Measurements from ENCODE around the gene PDZD8.

PDZD8 gene

GRCh38 chr10:117364110-117364960, 10.9 kb downstream of the PDZD8 start:
- Histone ChIP-seq H3K27ac (ENCODE audit: low read depth, low read length, poor library complexity, severe bottlenecking) (peak overlapping the region; percentile 37), H3K9ac (ENCODE audit: low read length) (no peak overlapping the region), H3K4me2 (ENCODE audit: low read length) (no peak overlapping the region), H3K4me3 (ENCODE audit: low read depth, low read length, poor library complexity, severe bottlenecking) (no peak overlapping the region), H3K4me1 (ENCODE audit: insufficient read depth, low read length, severe bottlenecking) (peaks cover 51% of the 10 kb centered on the region), H4K20me1 (ENCODE audit: insufficient read depth, low read length) (0 out of 2 replicates have a peak, but pooled peaks cover 2% of the 10 kb centered on the region), H2AFZ (ENCODE audit: low read length) (no peak overlapping the region), H3F3A (ENCODE audit: insufficient read depth, low read length) (no peaks in the 10 kb centered on the region; the same call in 1 of the 2 replicates), H3K9me2 (ENCODE audit: low read depth, low read length) (no peaks in the 10 kb centered on the region), H3K79me2 (ENCODE audit: insufficient read depth, low read length) (peaks cover 74% of the 10 kb centered on the region), H3K9me3 (ENCODE audit: low read length) (no peaks in the 10 kb centered on the region), H3K36me3 (ENCODE audit: insufficient read depth, low read length) (no peaks in the 10 kb centered on the region), H3K27me3 (ENCODE audit: insufficient read depth, low read length) (no peaks in the 10 kb centered on the region)
- TF ChIP-seq, protein P1, sequence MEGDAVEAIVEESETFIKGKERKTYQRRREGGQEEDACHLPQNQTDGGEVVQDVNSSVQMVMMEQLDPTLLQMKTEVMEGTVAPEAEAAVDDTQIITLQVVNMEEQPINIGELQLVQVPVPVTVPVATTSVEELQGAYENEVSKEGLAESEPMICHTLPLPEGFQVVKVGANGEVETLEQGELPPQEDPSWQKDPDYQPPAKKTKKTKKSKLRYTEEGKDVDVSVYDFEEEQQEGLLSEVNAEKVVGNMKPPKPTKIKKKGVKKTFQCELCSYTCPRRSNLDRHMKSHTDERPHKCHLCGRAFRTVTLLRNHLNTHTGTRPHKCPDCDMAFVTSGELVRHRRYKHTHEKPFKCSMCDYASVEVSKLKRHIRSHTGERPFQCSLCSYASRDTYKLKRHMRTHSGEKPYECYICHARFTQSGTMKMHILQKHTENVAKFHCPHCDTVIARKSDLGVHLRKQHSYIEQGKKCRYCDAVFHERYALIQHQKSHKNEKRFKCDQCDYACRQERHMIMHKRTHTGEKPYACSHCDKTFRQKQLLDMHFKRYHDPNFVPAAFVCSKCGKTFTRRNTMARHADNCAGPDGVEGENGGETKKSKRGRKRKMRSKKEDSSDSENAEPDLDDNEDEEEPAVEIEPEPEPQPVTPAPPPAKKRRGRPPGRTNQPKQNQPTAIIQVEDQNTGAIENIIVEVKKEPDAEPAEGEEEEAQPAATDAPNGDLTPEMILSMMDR (IDR thresholded peaks at IDR 0.05; ENCODE audit: low read length), result no peak
- no peak for TF ChIP-seq EZH2 (IDR thresholded peaks at IDR 0.05; ENCODE audit: borderline replicate concordance, low read length)

DNA sequence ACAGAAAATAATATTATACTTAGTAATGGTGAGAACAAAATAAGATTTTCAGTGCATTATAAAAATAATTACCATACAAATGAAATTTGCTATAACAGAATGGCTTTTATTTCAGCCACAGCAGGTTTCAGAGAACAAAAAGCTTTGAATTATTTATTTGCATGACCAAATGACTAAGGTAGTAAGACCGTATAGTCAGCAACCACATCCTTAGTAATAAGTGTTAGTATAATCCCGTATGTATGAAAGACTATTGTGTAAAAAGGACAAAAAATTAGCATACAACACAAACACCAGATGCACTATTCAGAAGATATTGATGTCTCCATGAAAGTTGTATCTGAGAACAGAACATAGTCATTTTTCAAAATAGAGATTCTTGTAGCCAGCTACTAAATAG, 12.2 kb downstream of the PDZD8 start:
- H3K4me2 ChIP-seq (ENCODE audit: low read length), result no peak overlapping the region; the same call in 1 of the 2 replicates

GRCh38 chr10:117362313-117362712, 12.9 kb downstream of the PDZD8 start:
- Histone ChIP-seq H3K27ac (ENCODE audit: low read depth, low read length, poor library complexity, severe bottlenecking) (no peak overlapping the region), H3K4me3 (ENCODE audit: low read depth, low read length, poor library complexity, severe bottlenecking) (no peak overlapping the region), H3K36me3 (ENCODE audit: insufficient read depth, low read length) (no peaks in the 10 kb centered on the region), H4K20me1 (ENCODE audit: insufficient read depth, low read length) (0 out of 2 replicates have a peak, but pooled peaks cover 2% of the 10 kb centered on the region), H3K4me2 (ENCODE audit: low read length) (no peak overlapping the region), H3K9me3 (ENCODE audit: low read length) (no peaks in the 10 kb centered on the region), H2AFZ (ENCODE audit: low read length) (no peak overlapping the region), H3K27me3 (ENCODE audit: insufficient read depth, low read length) (no peaks in the 10 kb centered on the region), H3K79me2 (ENCODE audit: insufficient read depth, low read length) (peaks cover 62% of the 10 kb centered on the region), H3K9me2 (ENCODE audit: low read depth, low read length) (no peaks in the 10 kb centered on the region), H3F3A (ENCODE audit: insufficient read depth, low read length) (no peaks in the 10 kb centered on the region; the same call in 1 of the 2 replicates), H3K9ac (ENCODE audit: low read length) (no peak overlapping the region), H3K4me1 (ENCODE audit: insufficient read depth, low read length, severe bottlenecking) (peaks cover 51% of the 10 kb centered on the region)
- no peak for TF ChIP-seq EZH2 (IDR thresholded peaks at IDR 0.05; ENCODE audit: borderline replicate concordance, low read length)
- TF ChIP-seq, protein P1 (IDR thresholded peaks at IDR 0.05; ENCODE audit: low read length), result no peak

More for the DNA sequence above, 12.2 kb downstream of the PDZD8 start:
- no peaks in the 10 kb centered on the region for H3K27me3 ChIP-seq (ENCODE audit: insufficient read depth, low read length)
- no peak overlapping the region for H3K27ac ChIP-seq (ENCODE audit: low read depth, low read length, poor library complexity, severe bottlenecking)
- no peaks in the 10 kb centered on the region for H3K9me2 ChIP-seq (ENCODE audit: low read depth, low read length)
- no peak overlapping the region for H3K4me3 ChIP-seq (ENCODE audit: low read depth, low read length, poor library complexity, severe bottlenecking)
- no peak overlapping the region for H2AFZ ChIP-seq (ENCODE audit: low read length)
- no peaks in the 10 kb centered on the region for H3K9me3 ChIP-seq (ENCODE audit: low read length)
- TF ChIP-seq, protein P1 (IDR thresholded peaks at IDR 0.05; ENCODE audit: low read length), result no peak
- TF ChIP-seq EZH2 (IDR thresholded peaks at IDR 0.05; ENCODE audit: borderline replicate concordance, low read length), result no peak
- 0 out of 2 replicates have a peak, but pooled peaks cover 2% of the 10 kb centered on the region for H4K20me1 ChIP-seq (ENCODE audit: insufficient read depth, low read length)
- H3K36me3 ChIP-seq (ENCODE audit: insufficient read depth, low read length), result no peaks in the 10 kb centered on the region
- peaks cover 51% of the 10 kb centered on the region for H3K4me1 ChIP-seq (ENCODE audit: insufficient read depth, low read length, severe bottlenecking)
- no peaks in the 10 kb centered on the region; the same call in 1 of the 2 replicates for H3F3A ChIP-seq (ENCODE audit: insufficient read depth, low read length)
- H3K9ac ChIP-seq (ENCODE audit: low read length), result no peak overlapping the region
- peaks cover 68% of the 10 kb centered on the region for H3K79me2 ChIP-seq (ENCODE audit: insufficient read depth, low read length)

Data from OCI-LY1 (cell line).